ENCODE measurements around the gene RASGRP2.

The RASGRP2 gene

GRCh38 chr11:64723117-64723906 lies 20.6 kb downstream of the RASGRP2 start, which contains the start of gene NRXN2:
Gene NRXN2, minus strand, starts transcription at chr11:64723197. Its CDS starts 9,498 bp downstream, at chr11:64713699.
- no peaks in the 10 kb centered on the region for H3K9me3 Mint-ChIP-seq
- peak within 1 kb of the TSS; percentile 74 for H3K27ac Mint-ChIP-seq
- peak; percentile 97 for ATAC-seq
- H3K4me1 Mint-ChIP-seq, result peaks cover 16% of the 10 kb centered on the region
- H3K36me3 Mint-ChIP-seq, result peaks cover 15% of the 10 kb centered on the region
- peak within 1 kb of the TSS; percentile 66 for H3K4me3 Mint-ChIP-seq
- DNase-seq (ENCODE audit: low spot score in 2 of 2), result peak; percentile 86 to 93

GRCh38 chr11:64722141-64723065 lies 21.5 kb downstream of the RASGRP2 start:
- Mint-ChIP-seq H3K36me3 (peaks cover 6% of the 10 kb centered on the region), H3K4me3 (peak overlapping the region; percentile 66), H3K4me1 (peaks cover 16% of the 10 kb centered on the region), H3K27ac (no peak overlapping the region), H3K9me3 (no peaks in the 10 kb centered on the region)
- no peak for ATAC-seq
- no peak for DNase-seq (ENCODE audit: low spot score in 2 of 2)

GRCh38 chr11:64721359-64721699 lies 22.6 kb downstream of the RASGRP2 start:
- Mint-ChIP-seq H3K9me3 (no peaks in the 10 kb centered on the region), H3K4me3 (no peak overlapping the region), H3K36me3 (no peaks in the 10 kb centered on the region), H3K4me1 (peaks cover 16% of the 10 kb centered on the region), H3K27ac (no peak overlapping the region)
- no peak for ATAC-seq
- no peak for DNase-seq (ENCODE audit: low spot score in 2 of 2)

GRCh38 chr11:64720640-64721358 lies 23.1 kb downstream of the RASGRP2 start:
- peaks cover 16% of the 10 kb centered on the region for H3K4me1 Mint-ChIP-seq
- H3K9me3 Mint-ChIP-seq, result no peaks in the 10 kb centered on the region
- no peak for ATAC-seq
- no peaks in the 10 kb centered on the region for H3K36me3 Mint-ChIP-seq
- DNase-seq (ENCODE audit: low spot score in 2 of 2), result no peak
- no peak overlapping the region for H3K27ac Mint-ChIP-seq
- no peak overlapping the region for H3K4me3 Mint-ChIP-seq

GRCh38 chr11:64720167-64720566 lies 23.8 kb downstream of the RASGRP2 start:
- Mint-ChIP-seq H3K36me3 (no peaks in the 10 kb centered on the region), H3K9me3 (no peaks in the 10 kb centered on the region), H3K27ac (no peak overlapping the region), H3K4me1 (peaks cover 13% of the 10 kb centered on the region), H3K4me3 (no peak overlapping the region)
- ATAC-seq (no peak), DNase-seq (ENCODE audit: low spot score in 2 of 2) (no peak)

GRCh38 chr11:64719406-64719805 lies 24.5 kb downstream of the RASGRP2 start:
- no peak for DNase-seq (ENCODE audit: low spot score in 2 of 2)
- no peak for ATAC-seq
- no peaks in the 10 kb centered on the region for H3K9me3 Mint-ChIP-seq
- no peak overlapping the region for H3K27ac Mint-ChIP-seq
- no peaks in the 10 kb centered on the region for H3K36me3 Mint-ChIP-seq
- peaks cover 13% of the 10 kb centered on the region for H3K4me1 Mint-ChIP-seq
- H3K4me3 Mint-ChIP-seq, result no peak overlapping the region

GRCh38 chr11:64718780-64719124 lies 25.2 kb downstream of the RASGRP2 start:
- Mint-ChIP-seq H3K4me1 (peaks cover 14% of the 10 kb centered on the region), H3K27ac (no peak overlapping the region), H3K36me3 (no peaks in the 10 kb centered on the region), H3K9me3 (no peaks in the 10 kb centered on the region), H3K4me3 (no peak overlapping the region)
- ATAC-seq (no peak), DNase-seq (ENCODE audit: low spot score in 2 of 2) (no peak)

- Mint-ChIP-seq H3K9me3 (no peaks in the 10 kb centered on the region), H3K36me3 (no peaks in the 10 kb centered on the region), H3K4me3 (no peak overlapping the region), H3K4me1 (peaks cover 9% of the 10 kb centered on the region), H3K27ac (no peak overlapping the region)
- DNase-seq (ENCODE audit: low spot score in 2 of 2) (no peak), ATAC-seq (no peak)
Observed at GRCh38 chr11:64718084-64718779, 25.7 kb downstream of the RASGRP2 start.

GRCh38 chr11:64717268-64717578 lies 26.7 kb downstream of the RASGRP2 start:
- no peak for ATAC-seq
- Mint-ChIP-seq H3K36me3 (no peaks in the 10 kb centered on the region), H3K27ac (peak overlapping the region; percentile 46), H3K9me3 (no peaks in the 10 kb centered on the region), H3K4me3 (no peak overlapping the region), H3K4me1 (peaks cover 11% of the 10 kb centered on the region)
- DNase-seq (ENCODE audit: low spot score in 2 of 2), result no peak

- H3K4me1 Mint-ChIP-seq, result peaks cover 17% of the 10 kb centered on the region
- no peaks in the 10 kb centered on the region for H3K36me3 Mint-ChIP-seq
- H3K9me3 Mint-ChIP-seq, result no peaks in the 10 kb centered on the region
- ATAC-seq (no peak), DNase-seq (ENCODE audit: low spot score in 2 of 2) (no peak)
- no peak overlapping the region for H3K4me3 Mint-ChIP-seq
- no peak overlapping the region for H3K27ac Mint-ChIP-seq
Observed at GRCh38 chr11:64716473-64717267, 27.3 kb downstream of the RASGRP2 start.

GRCh38 chr11:64715756-64716472 lies 28.0 kb downstream of the RASGRP2 start:
- H3K27ac Mint-ChIP-seq, result no peak overlapping the region
- DNase-seq (ENCODE audit: low spot score in 2 of 2) (no peak), ATAC-seq (no peak)
- no peaks in the 10 kb centered on the region for H3K9me3 Mint-ChIP-seq
- no peak overlapping the region for H3K4me3 Mint-ChIP-seq
- no peaks in the 10 kb centered on the region for H3K36me3 Mint-ChIP-seq
- H3K4me1 Mint-ChIP-seq, result peaks cover 24% of the 10 kb centered on the region

GRCh38 chr11:64715110-64715509 lies 28.8 kb downstream of the RASGRP2 start:
- H3K4me1 Mint-ChIP-seq, result peaks cover 26% of the 10 kb centered on the region
- no peak for DNase-seq (ENCODE audit: low spot score in 2 of 2)
- no peak overlapping the region for H3K27ac Mint-ChIP-seq
- no peak for ATAC-seq
- no peak overlapping the region for H3K4me3 Mint-ChIP-seq
- no peaks in the 10 kb centered on the region for H3K9me3 Mint-ChIP-seq
- no peaks in the 10 kb centered on the region for H3K36me3 Mint-ChIP-seq

GRCh38 chr11:64714666-64715065 lies 29.3 kb downstream of the RASGRP2 start:
- peak overlapping the region; percentile 20 for H3K4me3 Mint-ChIP-seq
- H3K9me3 Mint-ChIP-seq, result no peaks in the 10 kb centered on the region
- no peak overlapping the region for H3K27ac Mint-ChIP-seq
- DNase-seq (ENCODE audit: low spot score in 2 of 2) (no peak), ATAC-seq (no peak)
- peaks cover 26% of the 10 kb centered on the region for H3K4me1 Mint-ChIP-seq
- no peaks in the 10 kb centered on the region for H3K36me3 Mint-ChIP-seq
